ENCODE data around the gene UGT1A10.

Gene UGT1A10

GRCh38 chr2:233789554-233789953, 153.3 kb downstream of the UGT1A10 start:
- DNase-seq, result no peak

GRCh38 chr2:233791151-233791882, 155.1 kb downstream of the UGT1A10 start:
- DNase-seq, result no peak

GRCh38 chr2:233791883-233792329, 155.7 kb downstream of the UGT1A10 start:
- no peak for DNase-seq

- DNase-seq, result no peak
Observed at GRCh38 chr2:233792720-233793119, 156.5 kb downstream of the UGT1A10 start.

GRCh38 chr2:233793465-233794127, 157.3 kb downstream of the UGT1A10 start:
- DNase-seq, result no peak

- DNase-seq, result no peak
Observed at GRCh38 chr2:233794128-233794658, 157.9 kb downstream of the UGT1A10 start.

- no peak for DNase-seq
Observed at GRCh38 chr2:233795735-233796171, 159.5 kb downstream of the UGT1A10 start.

- DNase-seq, result no peak
Observed at GRCh38 chr2:233796254-233796653, 160.0 kb downstream of the UGT1A10 start.

GRCh38 chr2:233798335-233799086, 162.3 kb downstream of the UGT1A10 start:
- DNase-seq, result no peak

GRCh38 chr2:233799087-233799665, 162.9 kb downstream of the UGT1A10 start:
- no peak for DNase-seq

- DNase-seq, result no peak
Observed at GRCh38 chr2:233799716-233800115, 163.5 kb downstream of the UGT1A10 start.

GRCh38 chr2:233800208-233800607, 164.0 kb downstream of the UGT1A10 start:
- DNase-seq, result no peak

GRCh38 chr2:233801357-233802131, 165.3 kb downstream of the UGT1A10 start:
- DNase-seq, result no peak

- no peak for DNase-seq
Observed at GRCh38 chr2:233802132-233802815, 166.0 kb downstream of the UGT1A10 start.

GRCh38 chr2:233803292-233803911, 167.2 kb downstream of the UGT1A10 start:
- no peak for DNase-seq

- DNase-seq, result no peak
Observed at GRCh38 chr2:233803994-233804393, 167.7 kb downstream of the UGT1A10 start.

- no peak for DNase-seq
Observed at GRCh38 chr2:233807215-233807865, 171.1 kb downstream of the UGT1A10 start.

- DNase-seq, result no peak
Observed at GRCh38 chr2:233807966-233808935, 172.0 kb downstream of the UGT1A10 start.

GRCh38 chr2:233810385-233810784, 174.1 kb downstream of the UGT1A10 start:
- DNase-seq, result no peak

All from NCI-H1436 (cell line).